Astrocyte of the spinal cord (primary cell): ENCODE results near the gene CRNN.

ENCODE experiments used
- DNase-seq: peaks from one replicate; pipeline ENCODE4 v3.0.0; 2011; ENCODE audit warnings: low read depth, low spot score
- H3K4me3 ChIP-seq: 2 replicates; pipeline ENCODE4 v1.5.1; 2011; ENCODE audit warnings: low read depth, mild to moderate bottlenecking, low read length, moderate library complexity
- in situ Hi-C: cut with HindIII; loops from 2 replicates; pipeline ENCODE4 v1.10.0; 2017; ENCODE audit warnings: low sequenced_read_pairs
- TF ChIP-seq, protein P1 (sequence below): IDR thresholded peaks from 2 replicates; pipeline ENCODE4 v1.5.1; 2012; ENCODE audit warnings: low read depth, mild to moderate bottlenecking, low read length, inconsistent platforms

The CRNN gene

DNA sequence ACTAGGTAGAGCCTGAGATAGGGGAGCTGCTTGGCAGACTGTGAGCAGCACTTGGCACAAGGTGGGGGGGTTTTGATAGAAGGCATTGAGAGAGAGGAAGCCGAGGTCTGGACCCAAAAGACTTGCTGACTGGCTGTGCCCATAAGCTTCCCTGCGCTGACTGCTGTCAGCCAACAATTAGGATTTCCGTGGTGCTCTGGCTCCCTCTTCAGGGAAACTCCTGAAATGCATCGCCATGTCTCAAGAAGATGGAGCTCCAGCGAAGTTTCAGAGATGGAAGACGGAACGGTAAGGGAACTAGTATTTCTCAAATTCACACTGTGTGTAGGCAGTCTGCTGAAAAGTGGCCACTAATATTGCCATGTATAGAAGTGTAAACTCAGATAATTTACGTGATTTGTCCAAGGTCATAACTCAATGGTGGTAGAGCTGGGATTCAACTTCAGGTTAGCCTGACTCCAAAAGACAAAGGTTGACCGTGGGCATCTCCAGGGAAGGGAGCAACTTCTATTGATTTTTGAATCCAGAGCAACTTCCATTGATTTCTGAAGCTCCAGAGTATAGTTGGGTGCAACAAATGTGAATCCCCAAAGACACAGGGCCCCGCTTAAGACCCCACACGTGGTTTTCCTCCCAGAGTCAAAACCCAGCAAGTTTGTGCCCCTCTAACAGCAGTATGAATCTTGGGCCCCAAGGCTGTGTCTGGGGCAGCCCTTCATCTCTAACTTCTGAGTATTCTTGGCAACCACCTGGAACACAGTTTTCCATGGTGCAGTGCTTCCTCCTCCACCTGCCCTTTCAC, 44.5 kb upstream of the CRNN start:
- in situ Hi-C loops, result no loop called here
- TF ChIP-seq, protein P1, sequence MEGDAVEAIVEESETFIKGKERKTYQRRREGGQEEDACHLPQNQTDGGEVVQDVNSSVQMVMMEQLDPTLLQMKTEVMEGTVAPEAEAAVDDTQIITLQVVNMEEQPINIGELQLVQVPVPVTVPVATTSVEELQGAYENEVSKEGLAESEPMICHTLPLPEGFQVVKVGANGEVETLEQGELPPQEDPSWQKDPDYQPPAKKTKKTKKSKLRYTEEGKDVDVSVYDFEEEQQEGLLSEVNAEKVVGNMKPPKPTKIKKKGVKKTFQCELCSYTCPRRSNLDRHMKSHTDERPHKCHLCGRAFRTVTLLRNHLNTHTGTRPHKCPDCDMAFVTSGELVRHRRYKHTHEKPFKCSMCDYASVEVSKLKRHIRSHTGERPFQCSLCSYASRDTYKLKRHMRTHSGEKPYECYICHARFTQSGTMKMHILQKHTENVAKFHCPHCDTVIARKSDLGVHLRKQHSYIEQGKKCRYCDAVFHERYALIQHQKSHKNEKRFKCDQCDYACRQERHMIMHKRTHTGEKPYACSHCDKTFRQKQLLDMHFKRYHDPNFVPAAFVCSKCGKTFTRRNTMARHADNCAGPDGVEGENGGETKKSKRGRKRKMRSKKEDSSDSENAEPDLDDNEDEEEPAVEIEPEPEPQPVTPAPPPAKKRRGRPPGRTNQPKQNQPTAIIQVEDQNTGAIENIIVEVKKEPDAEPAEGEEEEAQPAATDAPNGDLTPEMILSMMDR, result peak; percentile 83
- H3K4me3 ChIP-seq, result no peak overlapping the region
- DNase-seq, result peak; percentile 75

DNA sequence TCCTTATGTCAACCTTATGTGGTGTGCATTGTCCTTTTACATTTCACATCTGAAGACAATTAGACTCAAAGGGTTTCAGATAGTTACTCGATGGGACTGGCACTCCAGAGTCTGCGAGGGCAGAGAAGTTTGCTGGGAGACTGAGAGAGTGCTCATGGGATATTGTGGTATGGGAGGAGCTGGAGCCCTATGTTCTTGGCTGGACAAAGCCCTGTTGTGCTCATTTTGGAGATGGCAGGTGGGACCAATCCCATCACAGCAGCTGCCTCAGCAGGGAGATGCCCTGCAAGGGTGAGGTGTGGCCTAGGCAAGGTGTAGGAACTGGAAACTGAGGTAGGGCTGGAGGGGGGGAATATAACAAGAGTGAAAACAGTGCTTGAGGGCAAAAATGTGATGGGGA, 43.5 kb upstream of the CRNN start:
- TF ChIP-seq, protein P1, result no peak
- in situ Hi-C loops, result no loop called here
- no peak for DNase-seq
- no peak overlapping the region for H3K4me3 ChIP-seq

DNA sequence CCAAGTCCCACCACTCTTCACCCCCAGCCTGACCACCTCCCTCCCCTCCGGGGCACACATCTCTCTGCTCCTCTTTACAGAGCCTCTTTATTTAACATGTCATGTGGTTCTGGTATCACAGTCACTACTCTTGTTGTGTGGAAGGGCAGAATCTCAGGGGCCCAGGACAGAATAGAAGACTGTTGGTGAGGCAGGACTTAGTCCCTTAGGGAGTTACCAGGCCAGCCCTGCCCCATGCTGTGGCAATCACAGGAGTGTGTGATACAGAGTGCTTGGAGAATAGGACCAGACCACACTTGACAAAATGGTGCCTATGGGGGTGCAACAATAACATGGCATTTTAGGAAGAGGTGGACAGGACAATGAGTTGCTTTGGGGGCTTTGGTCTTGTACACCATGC, 43.0 kb upstream of the CRNN start:
- no peak for DNase-seq
- no peak overlapping the region for H3K4me3 ChIP-seq
- TF ChIP-seq, protein P1, result no peak
- in situ Hi-C loops, result no loop called here

GRCh38 chr1:152451254-152451653, 37.2 kb upstream of the CRNN start:
- in situ Hi-C loops, result no loop called here
- H3K4me3 ChIP-seq, result no peak overlapping the region
- no peak for DNase-seq
- TF ChIP-seq, protein P1, result peak; percentile 13

- no peak overlapping the region for H3K4me3 ChIP-seq
- in situ Hi-C loops, result no loop called here
- no peak for DNase-seq
- TF ChIP-seq, protein P1, result no peak
Observed at GRCh38 chr1:152449661-152450060, 35.6 kb upstream of the CRNN start.

DNA sequence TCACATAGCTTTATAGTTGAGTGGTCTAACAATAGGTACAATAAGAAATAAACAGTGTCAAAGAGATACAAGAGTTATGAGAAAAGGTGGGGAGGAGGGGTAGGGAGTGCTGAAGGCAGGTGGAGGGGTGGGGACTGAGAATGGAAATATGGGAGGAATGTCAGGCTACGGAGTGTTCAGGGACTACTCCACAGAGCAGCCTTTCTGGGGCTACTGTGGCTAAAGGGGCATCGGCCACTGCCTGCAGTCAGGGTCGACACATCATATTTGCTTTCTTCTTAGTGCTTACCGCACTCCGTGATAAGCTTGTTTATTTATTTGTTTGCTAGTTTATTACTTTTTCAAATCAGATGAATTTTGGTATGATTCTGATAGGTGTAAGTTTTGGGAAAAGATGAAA, 34.4 kb upstream of the CRNN start:
- H3K4me3 ChIP-seq, result no peak overlapping the region
- no peak for DNase-seq
- in situ Hi-C loops, result no loop called here
- TF ChIP-seq, protein P1, result no peak
